ENCODE results near the gene PER2. TPM values are rescaled to one million over a fixed set of nuclear protein-coding genes. Genes with fewer than 3 reads are reported as not detected.

The PER2 gene
- total and polyA plus RNA-seq, 2 of the 13 experiments (the other 11 are each of a cell fraction or from before 2014, with no cell fraction given) = 5.1 to 9.4 TPM

DNA sequence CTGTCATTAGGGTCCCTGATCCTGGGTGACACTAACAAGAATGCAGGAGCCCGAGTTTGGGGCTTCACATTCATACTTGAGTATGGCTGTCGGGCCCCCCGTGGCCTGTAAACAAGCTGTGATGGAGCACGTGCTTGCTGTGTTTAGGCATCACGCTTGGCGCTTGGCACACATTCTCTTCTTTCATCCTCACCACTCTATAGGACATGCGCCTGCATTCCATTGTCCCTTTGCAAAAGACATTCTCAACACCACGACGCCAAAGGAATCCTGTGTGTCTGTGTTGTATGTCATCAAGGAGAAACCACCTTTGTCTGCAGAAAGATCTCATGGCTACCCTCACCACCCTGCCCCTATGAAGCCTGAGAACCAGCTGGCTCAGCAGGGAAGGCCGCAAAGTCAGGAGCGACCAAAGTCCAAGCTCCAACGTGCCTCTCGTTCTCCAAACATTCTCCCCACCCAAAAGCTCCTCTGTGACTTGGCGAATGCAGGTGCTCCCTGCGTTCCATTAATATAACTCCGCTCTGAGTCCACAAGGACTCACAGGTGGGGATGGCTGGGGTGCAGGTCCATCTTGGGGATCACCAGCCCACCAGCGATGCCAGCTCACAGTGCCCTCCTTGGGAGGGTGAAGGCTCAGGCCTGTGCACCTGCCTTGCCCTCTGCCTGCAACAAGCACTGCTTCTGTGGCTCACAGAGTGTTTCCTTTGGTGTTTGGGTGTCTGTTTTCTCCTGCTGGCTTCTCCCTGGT is 6.2 kb upstream of the PER2 start (continued):
- TF ChIP-seq, protein P1, sequence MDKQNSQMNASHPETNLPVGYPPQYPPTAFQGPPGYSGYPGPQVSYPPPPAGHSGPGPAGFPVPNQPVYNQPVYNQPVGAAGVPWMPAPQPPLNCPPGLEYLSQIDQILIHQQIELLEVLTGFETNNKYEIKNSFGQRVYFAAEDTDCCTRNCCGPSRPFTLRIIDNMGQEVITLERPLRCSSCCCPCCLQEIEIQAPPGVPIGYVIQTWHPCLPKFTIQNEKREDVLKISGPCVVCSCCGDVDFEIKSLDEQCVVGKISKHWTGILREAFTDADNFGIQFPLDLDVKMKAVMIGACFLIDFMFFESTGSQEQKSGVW (CRISPR knock-in tag; IDR thresholded peaks at IDR 0.05; ENCODE audit: borderline replicate concordance) = no peak
- TF ChIP-seq ZNF180 (CRISPR knock-in tag; IDR thresholded peaks at IDR 0.05; ENCODE audit: borderline replicate concordance, low read depth) = no peak
- TF ChIP-seq CEBPB (IDR thresholded peaks at IDR 0.05; ENCODE audit: borderline replicate concordance, low read depth, low read length) = no peak
- TF ChIP-seq NR1H2 (CRISPR knock-in tag; IDR thresholded peaks at IDR 0.05; ENCODE audit: borderline replicate concordance, low read depth) = no peak
- TF ChIP-seq RXRB (CRISPR knock-in tag; IDR thresholded peaks at IDR 0.05; ENCODE audit: borderline replicate concordance) = peak; percentile 61; the same call in 1 of the 2 replicates
- TF ChIP-seq DMTF1 (CRISPR knock-in tag; IDR thresholded peaks at IDR 0.05) = no peak
- no peak for TF ChIP-seq MTF2 (CRISPR knock-in tag; IDR thresholded peaks at IDR 0.05; ENCODE audit: borderline replicate concordance)
- no peak for TF ChIP-seq PCBP1 (IDR thresholded peaks at IDR 0.05; ENCODE audit: borderline replicate concordance, low read depth, low read length)
- TF ChIP-seq, protein P2, sequence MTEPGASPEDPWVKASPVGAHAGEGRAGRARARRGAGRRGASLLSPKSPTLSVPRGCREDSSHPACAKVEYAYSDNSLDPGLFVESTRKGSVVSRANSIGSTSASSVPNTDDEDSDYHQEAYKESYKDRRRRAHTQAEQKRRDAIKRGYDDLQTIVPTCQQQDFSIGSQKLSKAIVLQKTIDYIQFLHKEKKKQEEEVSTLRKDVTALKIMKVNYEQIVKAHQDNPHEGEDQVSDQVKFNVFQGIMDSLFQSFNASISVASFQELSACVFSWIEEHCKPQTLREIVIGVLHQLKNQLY (CRISPR knock-in tag; IDR thresholded peaks at IDR 0.05) = no peak
- TF ChIP-seq, protein P3, sequence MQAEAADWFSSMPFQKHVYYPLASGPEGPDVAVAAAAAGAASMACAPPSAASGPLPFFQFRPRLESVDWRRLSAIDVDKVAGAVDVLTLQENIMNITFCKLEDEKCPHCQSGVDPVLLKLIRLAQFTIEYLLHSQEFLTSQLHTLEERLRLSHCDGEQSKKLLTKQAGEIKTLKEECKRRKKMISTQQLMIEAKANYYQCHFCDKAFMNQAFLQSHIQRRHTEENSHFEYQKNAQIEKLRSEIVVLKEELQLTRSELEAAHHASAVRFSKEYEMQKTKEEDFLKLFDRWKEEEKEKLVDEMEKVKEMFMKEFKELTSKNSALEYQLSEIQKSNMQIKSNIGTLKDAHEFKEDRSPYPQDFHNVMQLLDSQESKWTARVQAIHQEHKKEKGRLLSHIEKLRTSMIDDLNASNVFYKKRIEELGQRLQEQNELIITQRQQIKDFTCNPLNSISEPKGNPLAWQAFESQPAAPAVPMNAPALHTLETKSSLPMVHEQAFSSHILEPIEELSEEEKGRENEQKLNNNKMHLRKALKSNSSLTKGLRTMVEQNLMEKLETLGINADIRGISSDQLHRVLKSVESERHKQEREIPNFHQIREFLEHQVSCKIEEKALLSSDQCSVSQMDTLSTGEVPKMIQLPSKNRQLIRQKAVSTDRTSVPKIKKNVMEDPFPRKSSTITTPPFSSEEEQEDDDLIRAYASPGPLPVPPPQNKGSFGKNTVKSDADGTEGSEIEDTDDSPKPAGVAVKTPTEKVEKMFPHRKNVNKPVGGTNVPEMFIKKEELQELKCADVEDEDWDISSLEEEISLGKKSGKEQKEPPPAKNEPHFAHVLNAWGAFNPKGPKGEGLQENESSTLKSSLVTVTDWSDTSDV (CRISPR knock-in tag; IDR thresholded peaks at IDR 0.05) = no peak
- TF ChIP-seq HNF4G (IDR thresholded peaks at IDR 0.05; ENCODE audit: borderline replicate concordance, low read depth, low read length) = peak; percentile 94
- peak; percentile 91 for TF ChIP-seq HNF4G (CRISPR knock-in tag; IDR thresholded peaks at IDR 0.05; ENCODE audit: borderline replicate concordance, low read depth)
- TF ChIP-seq KLF11 (CRISPR knock-in tag; IDR thresholded peaks at IDR 0.05) = no peak
- TF ChIP-seq NCOA5 (CRISPR knock-in tag; IDR thresholded peaks at IDR 0.05) = no peak
- no peak for TF ChIP-seq ZNF230 (CRISPR knock-in tag; IDR thresholded peaks at IDR 0.05)
- no peak for TF ChIP-seq ZMAT3 (CRISPR knock-in tag; conservative IDR thresholded peaks at IDR 0.05)
- TF ChIP-seq SETDB1 (CRISPR knock-in tag; IDR thresholded peaks at IDR 0.05; ENCODE audit: borderline replicate concordance) = no peak
- peak; percentile 16; the same call in 1 of the 2 replicates for TF ChIP-seq ZNF616 (CRISPR knock-in tag; IDR thresholded peaks at IDR 0.05; ENCODE audit: low read depth)
- peak; percentile 67; the same call in 1 of the 2 replicates for TF ChIP-seq IRF2 (CRISPR knock-in tag; IDR thresholded peaks at IDR 0.05)
- TF ChIP-seq SNRNP70 (IDR thresholded peaks at IDR 0.05; ENCODE audit: low read depth, low read length) = no peak
- no peak for TF ChIP-seq PAX8 (CRISPR knock-in tag; IDR thresholded peaks at IDR 0.05; ENCODE audit: borderline replicate concordance)
- TF ChIP-seq NCOR1 (IDR thresholded peaks at IDR 0.05; ENCODE audit: borderline replicate concordance, low read length) = peak; percentile 82; the same call in 1 of the 2 replicates
- no peak for TF ChIP-seq ZNF615 (CRISPR knock-in tag; IDR thresholded peaks at IDR 0.05; ENCODE audit: borderline replicate concordance)
